Right kidney (tissue), 1 donor: ENCODE results near the gene C8A.
A peak's percentile ranks its signal among the peaks of the same experiment; 100 is the strongest.

Experiments
- DNase-seq: peaks from one replicate; pipeline ENCODE4 v3.0.0-alpha.2; 2016

Gene C8A

GRCh38 chr1:56837244-56837939, 17.2 kb upstream of the C8A start:
- DNase-seq = peak; percentile 41

DNA sequence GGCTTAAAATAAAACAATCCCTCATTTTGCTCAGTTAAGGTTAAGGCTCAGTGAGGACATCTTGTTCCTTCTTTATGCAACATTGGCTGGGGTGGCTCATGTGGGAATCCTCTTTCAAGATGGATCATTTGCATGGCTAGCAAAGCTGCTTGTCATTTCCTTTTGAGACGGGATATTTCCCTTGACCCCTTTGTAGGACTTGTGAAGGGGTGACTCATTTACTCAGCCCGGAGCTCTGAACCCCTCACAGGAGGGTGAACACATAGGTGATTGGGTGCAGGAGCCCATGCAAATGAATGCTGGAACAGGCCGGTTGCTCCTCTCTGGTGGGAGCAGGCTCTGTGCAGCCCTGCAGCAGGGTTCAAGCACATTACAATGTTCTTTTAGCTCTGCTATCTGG, 15.8 kb upstream of the C8A start:
- DNase-seq = no peak

DNA sequence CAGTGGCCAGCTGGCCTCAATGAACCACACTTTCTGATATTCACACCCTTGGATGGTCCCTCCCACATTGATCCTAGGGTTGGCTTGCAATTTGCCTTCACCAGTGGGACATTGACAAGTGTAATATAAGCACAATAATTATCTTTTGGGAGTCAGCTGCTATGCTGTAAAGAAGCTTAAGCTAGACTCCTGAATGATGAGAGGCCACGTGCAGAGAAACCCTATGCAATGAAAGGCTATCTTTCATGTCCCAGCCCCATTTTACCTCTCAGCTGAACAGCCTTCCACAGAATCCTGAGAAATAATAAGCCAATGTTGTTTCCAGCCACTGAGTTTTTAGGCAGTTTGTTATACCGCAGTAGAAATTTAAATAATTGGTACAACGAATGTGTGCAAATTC, 11.1 kb upstream of the C8A start:
- DNase-seq = no peak

GRCh38 chr1:56844545-56845136, 10.0 kb upstream of the C8A start:
- DNase-seq = no peak

DNA sequence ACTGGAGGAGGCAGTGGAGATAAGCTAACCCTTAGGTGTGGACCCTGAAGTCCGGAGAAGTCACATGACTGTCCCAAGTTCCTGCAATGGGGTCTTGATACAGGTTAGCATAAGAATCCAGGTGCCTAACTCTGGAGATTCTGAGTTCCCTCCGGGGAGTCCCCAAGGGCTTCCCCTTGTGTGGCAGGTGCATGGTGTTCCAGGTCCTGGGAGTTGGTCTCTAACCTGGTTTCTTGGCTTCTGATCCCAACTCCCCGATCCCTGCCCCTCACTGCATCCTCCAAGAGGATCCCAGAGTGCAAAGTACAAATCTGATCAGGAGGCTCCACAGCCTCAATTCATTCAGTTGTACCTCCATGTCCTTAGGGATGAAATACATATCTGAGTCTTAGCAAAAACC, 9.3 kb upstream of the C8A start:
- no peak for DNase-seq

- no peak for DNase-seq
Observed at GRCh38 chr1:56849750-56850149, 4.8 kb upstream of the C8A start.

DNA sequence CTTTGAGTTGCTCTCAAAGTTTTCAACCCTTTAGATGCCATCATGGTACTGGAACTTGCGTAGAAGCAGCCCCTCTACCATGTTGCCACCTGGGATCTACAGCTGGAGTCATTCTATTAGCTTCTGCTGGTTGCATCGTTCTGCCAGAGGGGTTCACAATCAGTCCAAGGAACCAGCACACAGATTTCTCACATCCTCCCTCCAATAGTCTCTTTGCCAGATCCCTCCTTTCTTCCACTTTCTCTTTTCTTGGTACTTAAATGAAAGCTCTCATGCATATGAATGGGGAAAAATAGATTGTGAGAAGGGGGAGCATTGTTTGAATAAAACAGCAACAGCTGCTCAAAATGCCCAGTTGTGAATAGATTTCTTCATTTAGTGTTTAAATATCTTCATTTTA, 4.2 kb upstream of the C8A start:
- no peak for DNase-seq

GRCh38 chr1:56850922-56851321, 3.7 kb upstream of the C8A start:
- DNase-seq = no peak

- DNase-seq = no peak
Observed at GRCh38 chr1:56852476-56852875, 2.1 kb upstream of the C8A start.

- no peak for DNase-seq
Observed at GRCh38 chr1:56855190-56855589, 593 bp downstream of the C8A start.

DNA sequence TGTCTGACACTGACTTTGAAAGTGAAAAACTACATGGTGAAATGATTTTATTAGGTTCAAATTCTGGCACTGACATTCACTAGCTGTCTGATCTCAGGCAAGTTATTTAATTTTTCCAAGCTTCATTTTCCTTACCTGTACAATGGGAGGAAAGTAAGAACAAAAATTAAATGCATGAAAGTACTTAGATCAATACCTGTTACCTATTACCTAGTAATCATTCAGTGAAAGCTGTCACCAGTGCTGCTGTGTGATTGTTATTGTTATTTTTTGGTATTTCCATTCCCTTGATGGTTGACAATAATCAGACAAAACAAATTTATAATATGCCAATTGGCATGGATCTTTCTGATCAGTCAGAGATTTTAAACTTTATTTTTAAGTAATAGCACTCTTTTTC, 1.6 kb downstream of the C8A start:
- DNase-seq = no peak

DNA sequence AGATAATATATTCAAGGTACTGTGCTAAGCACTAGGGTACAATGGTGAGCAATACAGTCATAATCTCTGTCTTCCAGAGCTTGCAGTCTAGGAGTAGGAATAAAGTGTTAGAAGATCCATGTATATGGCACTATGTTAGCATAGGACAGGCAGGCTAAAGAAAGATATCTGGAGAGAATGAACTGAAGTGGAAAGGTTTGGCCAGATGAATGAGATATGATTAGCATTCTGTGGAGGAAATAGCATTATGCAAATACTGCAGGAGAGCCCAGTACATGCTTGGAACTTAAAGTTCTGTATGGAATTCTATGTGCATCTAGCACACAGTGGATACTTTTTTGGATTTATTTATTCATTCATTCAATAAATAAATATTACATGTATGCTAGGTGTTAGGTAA, 4.7 kb downstream of the C8A start:
- DNase-seq = no peak

GRCh38 chr1:56863265-56863992, 8.8 kb downstream of the C8A start:
- DNase-seq = no peak

DNA sequence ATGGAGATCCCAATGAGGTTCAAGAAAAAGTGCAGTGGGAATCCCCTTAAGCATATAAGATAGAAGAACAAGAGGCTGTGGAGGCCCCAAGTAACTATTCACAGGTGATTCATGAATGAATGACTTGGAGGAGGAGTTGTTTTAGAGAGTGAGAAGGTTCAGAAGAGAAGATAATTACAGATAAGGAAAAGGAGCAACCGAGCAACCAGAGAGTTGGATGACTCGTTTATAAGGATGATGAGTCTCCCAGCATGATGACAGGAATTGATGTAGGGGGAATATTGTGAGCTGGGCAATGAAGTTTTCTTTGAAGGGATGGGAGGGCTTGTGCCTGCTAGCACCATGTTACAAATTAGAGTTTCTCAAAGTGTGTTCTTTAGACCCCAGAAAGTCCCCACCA, 9.8 kb downstream of the C8A start:
- no peak for DNase-seq

GRCh38 chr1:56866656-56867055, 12.1 kb downstream of the C8A start:
- no peak for DNase-seq

GRCh38 chr1:56867491-56867890, 12.9 kb downstream of the C8A start:
- DNase-seq = no peak

DNA sequence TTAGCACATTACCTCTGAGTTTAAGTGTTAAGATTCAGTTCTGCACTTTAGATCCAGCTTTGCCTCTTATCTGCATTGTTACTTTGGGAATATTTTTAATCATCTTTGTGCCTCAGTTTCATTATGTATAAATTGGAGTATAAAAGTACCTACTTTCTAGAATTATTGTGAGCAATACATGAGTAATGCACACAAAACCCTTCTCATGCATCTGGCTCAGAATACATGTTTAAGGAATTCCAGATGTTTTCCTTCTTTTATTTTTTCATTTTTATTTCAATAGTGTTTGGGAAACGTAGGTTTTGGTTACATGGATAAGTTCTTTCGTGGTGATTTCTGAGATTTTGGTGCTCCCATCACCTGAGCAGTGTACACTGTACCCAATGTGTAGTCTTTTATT, 14.2 kb downstream of the C8A start:
- DNase-seq = no peak

GRCh38 chr1:56872597-56872996, 18.0 kb downstream of the C8A start:
- DNase-seq = no peak

- DNase-seq = no peak
Observed at GRCh38 chr1:56873213-56873612, 18.6 kb downstream of the C8A start.

- DNase-seq = no peak
Observed at GRCh38 chr1:56874689-56875088, 20.1 kb downstream of the C8A start.

DNA sequence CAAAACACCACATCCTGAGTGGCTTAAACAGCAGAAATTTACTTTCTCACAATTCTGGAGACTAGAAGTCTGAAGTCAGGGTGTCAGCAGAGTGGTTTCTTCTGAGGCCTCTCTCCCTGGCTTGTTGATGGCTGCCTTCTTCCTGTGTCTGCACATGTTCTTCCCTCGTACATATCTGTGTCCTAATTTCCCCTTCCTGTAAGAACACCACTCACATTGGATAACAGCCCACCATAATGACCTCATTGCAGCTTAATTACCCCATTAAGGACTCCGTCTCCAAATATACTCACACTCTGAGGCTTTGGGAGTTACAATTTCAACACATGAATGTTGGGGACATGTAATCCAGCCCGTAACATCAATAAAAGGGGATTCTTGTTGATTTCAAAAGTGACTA, 23.4 kb downstream of the C8A start:
- DNase-seq = no peak

- DNase-seq = no peak
Observed at GRCh38 chr1:56880774-56881173, 26.2 kb downstream of the C8A start.

DNA sequence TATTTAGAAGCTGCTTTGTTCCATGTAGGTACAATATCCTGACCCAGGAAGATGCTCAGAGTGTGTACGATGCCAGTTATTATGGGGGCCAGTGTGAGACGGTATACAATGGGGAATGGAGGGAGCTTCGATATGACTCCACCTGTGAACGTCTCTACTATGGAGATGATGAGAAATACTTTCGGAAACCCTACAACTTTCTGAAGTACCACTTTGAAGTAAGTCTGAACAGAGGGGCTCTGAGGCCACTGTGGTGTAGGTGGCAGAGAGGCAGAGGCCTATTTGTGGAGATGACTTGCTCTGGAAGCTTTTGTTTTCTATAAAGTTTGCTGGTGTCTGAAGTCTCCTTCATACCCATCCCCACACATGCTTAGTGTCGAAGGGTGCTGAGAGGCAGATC, 26.8 kb downstream of the C8A start:
- DNase-seq = no peak

GRCh38 chr1:56890229-56890628, 35.6 kb downstream of the C8A start:
- DNase-seq = no peak
